NCI-H82 treated with DMSO at 0.1 percent for 48 hours (cell line): ENCODE results near the gene AFAP1L2.

ENCODE experiments used
- DNase-seq: peaks from one replicate; lab custom pipeline; 2025; ENCODE audit not compliant: unreplicated experiment; lab: John Stamatoyannopoulos, UW

Gene AFAP1L2

DNA sequence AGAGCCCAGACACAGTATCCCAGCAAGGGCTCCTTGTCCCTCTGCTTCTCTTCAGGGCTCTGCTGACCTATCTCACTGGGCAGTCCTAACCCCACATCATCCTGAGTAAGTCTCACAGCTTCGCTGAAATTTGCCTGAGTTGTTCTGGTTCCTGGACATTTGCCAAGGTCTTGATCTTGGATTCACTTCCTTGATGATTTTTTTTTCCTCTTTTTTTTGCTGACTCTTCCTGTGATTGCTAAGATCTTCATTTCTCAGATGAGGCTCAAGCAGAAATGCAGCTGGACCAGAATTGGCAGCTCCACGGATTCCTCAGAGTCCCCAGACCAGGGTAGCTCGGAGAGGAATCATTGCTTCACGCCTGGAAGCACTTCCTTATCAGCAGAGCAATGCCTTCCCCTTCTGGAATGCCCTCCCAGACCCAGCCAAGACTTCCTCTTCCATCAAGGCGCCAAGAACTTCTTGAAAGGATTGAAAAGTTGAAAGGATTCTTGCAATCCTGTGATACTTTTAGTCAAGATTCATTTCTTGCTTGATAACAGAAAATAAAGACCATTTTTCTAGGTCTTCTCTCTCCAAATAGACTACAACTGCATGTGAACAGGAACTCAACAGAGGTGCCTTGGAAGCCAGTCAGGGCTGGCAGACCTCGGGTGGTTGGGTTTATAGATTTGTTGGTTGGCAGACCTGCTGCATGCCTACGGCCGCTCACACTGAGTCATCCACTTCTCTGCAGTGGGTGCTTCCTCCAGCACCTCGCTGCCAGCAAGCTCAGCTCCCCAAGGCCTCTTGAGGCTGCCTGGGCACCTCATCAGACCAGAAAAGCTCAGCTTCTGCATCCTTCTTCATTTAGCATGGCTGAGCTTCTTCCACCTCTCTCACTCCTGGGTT is 8.8 kb upstream of the AFAP1L2 start:
- no peak for DNase-seq

DNA sequence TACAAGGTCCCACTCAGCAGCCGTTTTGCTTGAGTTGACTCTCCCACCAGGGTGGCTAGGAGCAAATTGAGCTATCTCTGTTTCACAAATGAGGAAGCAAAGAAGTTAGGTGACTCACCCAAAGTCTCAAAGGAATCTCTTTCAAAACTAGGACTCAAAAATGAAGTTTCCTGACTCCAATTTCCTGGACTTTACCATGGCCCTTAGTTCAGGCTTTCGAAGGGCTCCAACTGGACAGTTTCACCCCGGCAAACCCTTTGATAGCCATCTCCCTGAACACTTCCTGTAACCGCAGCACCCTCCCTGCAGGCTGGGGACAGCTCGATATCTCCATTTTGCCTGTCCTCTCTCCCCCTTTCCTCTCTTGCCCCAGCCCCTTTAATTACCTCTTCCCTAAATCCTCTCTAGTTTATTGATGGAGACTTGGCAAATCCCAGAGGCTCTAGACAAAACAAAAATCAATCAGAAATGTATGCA is 4.7 kb upstream of the AFAP1L2 start:
- no peak for DNase-seq

DNA sequence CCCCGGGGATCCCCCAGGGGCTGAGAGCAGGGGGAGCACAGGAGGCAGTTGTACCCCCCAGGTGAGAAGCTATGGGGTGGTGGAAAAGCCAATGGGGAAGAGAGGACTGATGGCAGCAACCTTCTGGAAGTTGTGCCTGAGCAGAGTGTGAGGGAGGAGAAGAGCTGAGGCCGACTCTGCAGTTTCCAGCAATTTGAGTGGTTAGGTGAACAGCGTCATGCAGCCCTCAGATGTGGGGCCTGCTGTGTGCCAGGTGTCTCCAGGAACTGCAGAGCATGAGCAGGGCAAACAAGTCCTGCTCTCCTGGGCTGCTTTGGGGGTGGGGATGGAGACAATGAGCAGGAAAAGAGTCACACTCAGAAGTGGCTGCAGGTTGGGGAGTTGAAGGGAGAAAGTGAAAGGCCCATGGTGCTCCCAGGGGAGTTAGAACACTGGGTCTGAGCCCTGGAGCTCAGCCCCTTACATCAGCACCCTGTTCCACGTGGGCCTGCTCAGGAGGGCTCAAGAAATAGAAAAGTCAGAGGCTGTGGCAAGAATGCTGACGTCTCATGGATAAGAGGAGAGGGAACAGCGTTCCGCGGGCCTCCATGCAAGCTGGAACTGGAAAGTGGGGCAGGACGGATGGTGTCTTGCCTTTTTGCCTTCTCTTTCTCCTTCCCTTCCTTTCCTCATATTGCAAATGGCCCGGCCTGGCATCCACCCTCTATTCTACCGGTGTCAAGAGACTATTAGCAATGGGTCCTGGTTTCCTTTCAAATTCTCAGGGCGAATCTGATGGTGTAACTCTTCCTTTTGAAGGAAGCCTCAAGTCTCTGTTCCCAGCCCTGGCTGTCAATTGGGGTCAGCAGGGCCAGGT is 4.0 kb upstream of the AFAP1L2 start:
- no peak for DNase-seq

DNA sequence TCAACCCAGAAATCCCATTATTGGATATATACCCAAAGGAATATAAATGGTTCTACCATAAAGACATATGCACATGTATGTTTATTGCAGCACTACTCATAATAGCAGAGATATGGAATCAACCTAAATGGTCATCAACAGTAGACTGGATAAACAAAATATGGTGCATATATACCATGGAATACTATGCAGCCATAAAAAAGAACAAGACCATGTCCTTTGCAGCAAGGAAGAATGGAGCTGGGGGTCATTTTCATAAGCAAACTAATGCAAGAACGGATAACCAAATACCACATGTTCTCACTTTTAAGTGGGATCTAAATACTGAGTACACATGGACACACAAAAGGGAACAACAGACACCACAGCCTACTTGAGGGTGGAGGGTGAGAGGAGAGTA is 2.2 kb upstream of the AFAP1L2 start:
- DNase-seq: no peak

DNA sequence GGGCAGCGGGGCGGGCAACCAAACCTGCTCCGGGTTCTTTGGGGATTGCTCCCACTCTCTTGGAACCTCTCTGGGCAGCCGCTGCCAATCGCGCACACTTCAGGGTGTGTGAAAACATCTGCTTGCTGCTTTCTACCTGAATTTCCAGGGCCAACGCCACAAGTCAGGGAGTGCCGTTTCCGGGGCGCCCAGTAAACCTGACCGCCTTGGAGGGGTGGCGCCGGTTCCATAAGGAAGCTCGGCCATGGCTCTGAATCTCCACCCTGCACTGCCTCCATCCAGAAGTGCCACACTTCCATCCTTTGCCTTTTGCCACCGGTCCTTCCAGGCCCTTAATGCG is 679 bp upstream of the AFAP1L2 start:
- DNase-seq: no peak

DNA sequence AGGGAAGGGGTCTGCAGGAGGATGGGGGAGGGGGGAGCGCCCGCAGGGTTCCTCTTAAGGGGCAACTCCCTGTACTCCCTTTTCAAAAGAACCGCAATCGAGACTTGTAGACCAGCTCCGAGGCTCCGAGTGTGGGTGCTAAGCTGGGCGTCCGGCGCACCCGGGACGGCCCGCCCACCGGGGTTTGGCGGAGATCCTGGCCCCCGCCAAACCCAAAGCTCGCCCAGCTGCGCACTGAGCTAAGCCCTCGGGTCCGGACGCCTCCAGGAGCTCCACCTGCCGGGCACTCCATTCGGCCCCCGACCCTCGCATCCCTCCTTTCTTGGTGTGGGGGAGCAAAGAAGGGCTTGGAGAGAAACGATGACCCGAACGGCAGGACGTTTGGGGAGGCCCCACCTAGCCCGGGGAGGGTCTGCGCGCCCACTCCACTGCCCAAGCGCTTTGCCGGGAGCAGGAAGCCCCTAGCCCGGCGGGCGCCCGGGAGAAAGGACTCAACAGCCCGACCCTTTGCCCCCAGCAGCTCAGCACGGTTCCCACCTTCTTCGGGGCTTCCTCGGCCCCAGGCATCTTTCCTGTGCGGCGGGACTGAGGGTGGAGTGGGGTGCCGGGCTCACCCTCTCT is 651 bp downstream of the AFAP1L2 start:
- no peak for DNase-seq

DNA sequence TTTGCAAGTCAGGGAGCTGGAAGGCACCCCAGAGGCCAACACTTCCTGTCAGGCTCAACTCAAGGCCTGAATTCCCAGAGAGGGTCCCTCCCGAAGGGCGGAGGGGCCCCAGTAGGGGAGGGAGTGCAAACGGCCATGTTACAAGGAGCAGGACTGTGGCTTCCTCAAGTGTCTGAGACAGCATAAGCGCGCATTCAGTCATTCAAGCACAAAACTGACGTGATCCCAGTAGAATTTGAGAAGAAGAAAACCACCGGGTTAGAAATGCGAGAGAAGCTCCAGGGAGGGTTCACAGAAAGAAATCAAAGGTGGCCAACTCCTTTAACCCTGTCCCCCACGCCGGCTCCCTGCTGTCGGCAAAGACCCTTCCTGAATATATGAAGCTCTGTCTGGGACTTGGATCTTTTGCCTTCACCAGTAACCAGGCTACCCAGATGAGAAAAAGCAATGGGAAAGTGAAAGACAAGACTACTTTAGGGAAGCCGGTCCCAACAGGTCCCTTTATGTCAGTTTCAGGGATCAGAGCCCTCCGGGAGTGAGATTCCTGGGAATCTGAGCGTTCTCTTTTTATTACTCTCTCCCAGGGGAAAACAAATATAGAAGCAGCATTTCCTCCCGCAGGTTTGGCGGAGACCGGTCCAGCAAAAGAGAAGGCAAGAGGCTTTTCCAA is 1.3 kb downstream of the AFAP1L2 start:
- DNase-seq: no peak

DNA sequence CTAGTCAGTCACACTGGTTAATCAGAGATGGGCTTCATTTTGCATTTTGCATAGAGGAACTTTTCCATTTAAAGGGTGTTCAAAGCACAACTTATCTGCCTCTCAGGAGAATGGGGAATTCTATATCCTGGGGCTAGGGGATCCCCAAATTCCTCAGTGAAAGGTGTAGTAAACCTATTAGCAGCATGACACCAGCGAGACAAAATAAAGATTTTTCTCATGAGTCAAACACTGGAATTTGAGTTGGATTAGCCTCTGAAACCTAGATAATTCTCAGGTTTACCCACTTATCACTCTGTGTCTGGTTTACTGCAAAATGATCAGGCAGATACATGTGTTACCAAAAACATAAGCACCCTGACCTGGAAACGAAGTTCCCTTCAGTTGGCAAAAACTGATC is 2.1 kb downstream of the AFAP1L2 start:
- no peak for DNase-seq

DNA sequence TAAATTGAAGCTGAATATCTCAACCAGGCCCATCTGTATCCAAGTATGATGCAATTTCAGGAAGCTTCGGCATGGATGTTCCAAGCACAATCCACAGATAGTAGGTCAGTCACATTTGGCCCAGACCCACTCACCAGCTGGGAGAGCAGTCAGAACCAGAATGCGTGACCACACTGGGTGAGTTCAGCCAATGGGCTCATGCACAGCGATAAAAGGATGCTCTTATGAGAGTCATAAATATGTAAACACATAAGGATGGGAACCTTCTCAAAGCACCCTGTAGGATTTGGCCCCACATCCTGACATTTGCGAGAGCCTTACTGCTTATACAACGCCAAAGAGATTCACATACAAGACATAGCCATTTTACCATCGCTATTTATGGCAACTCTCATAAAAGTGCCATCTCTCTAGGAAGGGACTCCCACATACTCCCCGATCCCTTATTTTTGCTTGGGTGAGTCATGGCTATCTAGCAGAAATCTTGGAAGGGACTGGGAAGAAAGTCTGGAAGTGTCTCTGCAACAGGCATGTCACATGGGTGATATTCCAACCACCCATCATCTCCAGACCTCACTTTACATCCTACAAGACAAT is 3.0 kb downstream of the AFAP1L2 start:
- no peak for DNase-seq

DNA sequence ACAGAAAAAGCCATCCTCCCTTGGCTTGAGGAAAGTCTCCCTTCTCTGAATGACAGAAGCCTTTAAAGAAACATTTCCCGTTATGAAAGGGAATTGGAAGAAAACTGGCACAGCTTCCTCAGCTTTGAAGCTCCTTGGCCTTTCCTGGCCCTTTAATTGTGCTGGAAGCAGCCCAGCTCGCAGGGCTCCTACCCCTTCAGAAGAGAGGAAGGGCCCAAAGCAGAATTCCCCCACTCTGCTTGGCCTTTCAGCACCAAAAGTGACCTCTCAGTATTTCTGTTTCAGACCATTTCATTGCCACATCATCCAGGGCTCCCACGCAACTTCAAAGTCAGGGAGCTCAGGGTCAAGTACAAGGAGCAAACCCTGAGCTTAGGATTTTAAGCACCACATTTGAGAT is 4.2 kb downstream of the AFAP1L2 start:
- no peak for DNase-seq

DNA sequence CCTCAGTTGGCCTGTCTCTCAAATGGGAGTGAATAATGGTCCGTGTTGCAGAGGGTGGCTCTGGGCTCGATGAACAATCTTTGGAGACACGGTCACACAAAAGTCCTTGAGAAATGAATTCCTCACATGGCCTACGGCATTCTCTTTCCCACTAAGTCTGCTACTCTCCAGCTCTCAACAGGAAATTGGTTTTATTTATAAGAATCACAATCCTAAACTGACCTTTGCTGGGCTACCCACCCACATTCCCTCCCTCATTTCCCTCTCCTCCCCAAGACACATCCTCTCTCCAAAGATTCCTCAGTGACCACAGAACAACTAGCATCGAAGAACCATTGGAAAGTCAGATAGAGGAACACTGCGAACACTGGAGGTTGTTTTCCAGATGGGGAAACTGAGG is 4.7 kb downstream of the AFAP1L2 start:
- DNase-seq: no peak

DNA sequence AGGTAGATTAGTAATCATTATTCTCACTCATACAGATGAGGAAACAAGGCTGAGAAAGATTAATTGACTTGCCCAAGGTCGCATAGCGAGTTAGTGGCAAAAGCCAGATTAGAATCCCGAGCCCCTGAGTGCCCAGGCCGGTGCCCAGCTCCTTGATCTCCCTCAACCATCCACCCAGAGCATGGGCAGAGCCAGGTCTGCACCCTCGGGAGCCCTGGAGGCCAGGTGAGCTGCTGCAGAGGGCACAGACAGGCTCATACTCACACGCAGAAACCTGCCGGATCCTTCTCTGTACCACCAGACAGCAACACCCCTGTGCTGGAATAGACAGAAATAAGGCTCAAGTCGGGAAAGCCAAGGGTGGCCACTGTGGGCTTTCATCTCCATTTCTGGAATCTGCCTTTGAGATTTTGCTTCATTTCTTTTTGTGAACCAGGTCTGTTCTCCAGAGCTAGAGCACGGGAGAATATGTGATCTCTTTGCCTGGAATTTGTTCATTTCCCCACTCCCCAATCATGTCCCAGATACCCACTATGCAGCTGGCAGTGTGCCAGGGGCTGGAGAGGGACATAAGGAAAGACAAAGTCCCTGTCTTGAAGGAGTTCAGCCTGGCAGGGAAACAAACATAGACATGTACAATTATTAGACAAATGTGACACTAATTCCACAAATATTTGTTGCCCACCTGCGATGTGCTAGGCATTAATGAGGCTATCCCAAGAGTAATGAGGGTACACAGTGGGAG is 5.5 kb downstream of the AFAP1L2 start:
- DNase-seq: no peak

DNA sequence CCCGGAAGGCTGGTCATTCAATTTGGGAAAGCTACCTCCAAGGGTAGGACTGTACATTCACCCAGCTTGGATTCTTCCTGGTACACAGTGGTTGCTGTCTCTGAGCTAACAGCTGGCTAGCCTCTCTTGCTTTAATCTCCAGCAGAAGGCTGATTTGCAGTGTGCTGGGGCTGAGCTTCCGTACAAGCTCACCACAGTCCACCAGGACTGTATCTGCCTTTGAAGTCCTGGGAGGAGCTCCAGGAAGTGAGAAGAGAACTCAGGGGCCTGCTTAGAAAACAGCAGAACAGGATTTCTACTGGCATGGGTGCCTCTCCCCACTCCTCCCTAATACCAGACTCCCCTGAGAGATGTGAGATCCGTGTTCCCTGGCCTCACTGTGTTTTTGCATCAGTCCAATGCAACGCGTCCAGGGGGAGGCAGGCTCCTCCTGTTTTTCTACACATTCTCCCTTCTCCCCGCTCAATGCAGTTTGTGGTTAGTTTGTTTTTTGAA is 6.6 kb downstream of the AFAP1L2 start:
- DNase-seq: no peak

DNA sequence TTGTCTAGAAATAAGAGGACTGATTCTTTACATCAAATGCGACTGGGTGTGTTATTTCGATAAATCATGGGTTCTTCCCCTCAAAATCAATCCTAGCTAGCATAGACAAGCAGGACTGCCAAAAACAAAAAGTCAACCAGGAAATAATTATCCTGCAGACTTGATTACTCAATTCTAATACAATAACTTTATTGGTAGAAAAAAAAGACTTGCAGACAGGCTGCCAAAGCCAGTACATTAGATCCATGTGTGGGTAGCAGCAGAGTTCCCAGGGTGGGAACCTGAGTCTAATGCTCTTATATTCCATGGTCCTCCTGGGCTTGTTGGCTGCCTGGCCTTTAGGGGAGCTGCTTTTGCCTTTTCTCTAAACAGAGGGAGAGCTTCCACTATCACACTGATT is 7.8 kb downstream of the AFAP1L2 start:
- no peak for DNase-seq

DNA sequence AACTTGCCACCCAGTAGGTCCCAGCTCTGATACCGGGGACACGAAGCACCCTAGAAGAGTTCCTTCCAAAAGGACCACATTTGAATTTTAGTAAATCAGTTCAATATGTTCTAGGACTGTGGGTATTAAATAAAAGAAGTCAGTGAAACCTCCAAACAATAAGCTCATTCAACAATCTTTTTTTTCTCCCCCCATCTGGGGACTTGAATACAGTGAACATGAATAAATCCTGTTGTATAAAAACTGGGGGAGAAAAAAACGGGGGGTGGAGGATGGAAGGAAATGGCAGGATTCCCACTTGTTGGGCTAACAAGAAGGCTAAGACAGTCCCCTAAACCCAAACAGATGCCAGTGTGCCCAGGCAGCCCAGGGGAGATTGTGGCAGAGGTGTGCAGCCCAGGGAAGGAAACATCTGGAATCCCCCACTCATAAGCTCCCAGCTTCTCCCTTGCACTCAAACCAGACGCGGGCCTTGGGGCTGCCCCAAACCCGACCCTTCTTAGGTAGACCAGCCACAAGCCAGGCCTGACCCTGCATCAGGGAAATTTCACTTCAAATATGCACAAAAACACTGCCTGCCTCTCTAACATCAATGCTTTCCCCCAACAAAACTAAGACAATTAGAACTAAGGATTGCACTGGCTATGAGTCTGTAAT is 8.8 kb downstream of the AFAP1L2 start:
- DNase-seq: no peak

DNA sequence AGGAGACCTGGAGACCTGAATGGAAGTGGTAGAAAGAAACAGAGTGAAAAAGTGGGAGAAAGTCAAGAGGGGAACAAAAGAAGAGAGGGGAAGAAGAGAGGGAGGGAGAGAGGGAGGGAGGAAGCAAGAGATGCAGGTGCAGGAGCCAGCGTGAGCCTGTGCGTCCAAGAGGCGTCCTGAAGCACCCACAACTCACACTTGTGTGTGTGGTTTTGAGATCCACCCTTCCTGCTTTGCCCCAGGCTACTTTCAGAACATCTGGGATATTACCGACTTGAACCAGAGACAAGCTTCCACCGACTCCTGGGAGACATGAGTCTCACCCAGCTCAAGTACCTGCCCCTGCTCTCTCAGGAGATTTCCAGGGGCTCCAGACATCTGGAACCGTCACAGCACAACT is 9.8 kb downstream of the AFAP1L2 start:
- no peak for DNase-seq

DNA sequence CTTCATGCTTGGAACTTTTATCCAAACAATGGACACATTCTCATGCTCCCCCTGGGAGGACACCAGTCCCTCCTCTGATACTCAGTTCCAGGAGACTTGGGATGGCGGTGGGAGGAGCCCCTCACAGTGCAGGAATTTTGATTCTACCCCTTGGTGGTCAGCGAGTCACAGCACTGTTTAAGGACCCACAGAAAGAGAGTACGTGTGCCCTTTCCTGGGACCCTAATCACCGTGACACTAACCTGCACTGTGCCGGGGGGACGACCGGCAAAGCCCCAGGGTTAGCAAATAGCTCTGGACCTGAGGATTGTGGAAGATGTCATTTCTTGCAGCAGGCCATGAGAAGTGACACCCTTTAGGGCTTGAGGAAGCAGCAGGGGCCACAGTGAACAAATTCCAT is 10.4 kb downstream of the AFAP1L2 start:
- no peak for DNase-seq

DNA sequence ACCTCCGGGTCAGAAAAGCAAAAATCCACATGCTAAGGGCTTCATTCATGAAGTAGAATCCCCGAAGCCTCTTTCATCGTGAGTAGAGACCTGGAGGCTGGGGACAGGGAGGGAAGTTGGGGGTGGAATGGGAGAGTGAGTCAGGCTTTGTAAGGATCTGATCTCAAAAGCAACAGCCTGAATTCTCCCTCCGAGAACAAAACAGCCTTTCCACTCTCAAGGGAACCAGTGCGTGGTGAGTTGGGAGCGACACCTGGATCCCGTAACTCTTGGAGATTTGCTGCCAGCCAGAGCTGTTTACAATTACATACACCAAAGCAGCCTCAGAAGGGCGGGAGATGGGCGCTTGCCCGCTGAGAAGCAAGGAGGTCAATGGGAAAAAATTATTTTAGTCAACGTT is 10.8 kb downstream of the AFAP1L2 start:
- DNase-seq: no peak

DNA sequence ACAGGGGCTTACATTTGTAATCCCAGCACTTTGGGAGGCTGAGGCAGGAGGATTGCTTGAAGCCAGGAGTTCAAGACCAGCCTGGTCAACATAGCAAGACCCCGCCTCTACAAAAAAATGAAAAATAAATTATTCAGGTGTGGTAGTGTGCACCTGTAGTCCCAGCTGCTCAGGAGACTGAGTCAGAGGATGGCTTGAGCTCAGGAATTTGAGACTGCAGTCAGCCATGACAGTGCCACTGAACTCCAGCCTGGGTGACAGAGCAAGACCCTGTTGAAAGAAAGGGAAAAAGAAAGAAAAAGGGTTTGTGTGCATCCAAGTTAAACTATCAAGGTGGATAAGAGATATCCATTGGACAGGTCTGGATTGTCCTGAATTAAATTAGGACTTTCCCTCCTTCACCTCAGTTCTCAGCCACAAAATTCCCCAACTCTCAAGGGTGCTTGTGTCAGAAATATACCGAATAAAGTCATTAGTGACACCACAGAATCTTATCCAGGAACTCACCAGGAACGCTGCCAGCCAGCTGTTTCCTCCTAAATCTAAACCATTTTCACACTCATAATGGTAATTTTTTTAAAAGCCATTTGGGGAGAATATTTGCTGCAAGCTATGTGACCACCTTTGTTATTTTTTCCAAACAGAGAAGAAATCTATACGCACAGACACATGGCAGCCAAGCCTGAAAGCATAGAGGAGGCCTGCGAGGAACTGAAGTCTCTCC is 12.0 kb downstream of the AFAP1L2 start:
- no peak for DNase-seq
